CD4-positive, alpha-beta T cell treated with Interleukin-6 for 4 hours (primary cell): Measurements from ENCODE around the gene ZNF597.
A peak's percentile ranks its signal among the peaks of the same experiment; 100 is the strongest.
"Not testable (repeated sequence)": the region's sequence is repeated elsewhere in the genome, so short reads cannot be mapped to it uniquely, and the experiment has no call there.

Source experiments
- DNase-seq: peaks from one replicate; pipeline ENCODE4 v3.0.0-alpha.2; 2020; ENCODE audit warnings: mixed read lengths

The ZNF597 gene

DNA sequence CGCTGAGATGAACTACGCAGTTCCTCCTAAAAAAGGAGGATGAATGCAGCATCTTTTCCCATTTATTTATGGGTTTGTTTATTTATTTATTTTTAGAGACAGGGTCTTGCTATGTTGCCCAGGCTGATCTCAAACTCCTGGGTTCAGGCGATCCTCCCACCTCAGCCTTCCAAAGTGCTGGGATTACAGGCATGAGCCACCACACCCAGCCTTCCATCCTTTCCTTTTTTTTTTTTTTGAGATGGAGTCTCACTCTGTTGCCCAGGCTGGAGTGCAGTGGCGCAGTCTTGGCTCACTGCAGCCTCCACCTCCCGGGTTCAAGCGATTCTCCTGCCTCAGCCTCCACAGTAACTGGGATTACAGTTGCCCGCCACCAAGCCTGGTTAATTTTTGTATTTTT is 31.6 kb upstream of the ZNF597 start:
- DNase-seq, result not testable (repeated sequence)

DNA sequence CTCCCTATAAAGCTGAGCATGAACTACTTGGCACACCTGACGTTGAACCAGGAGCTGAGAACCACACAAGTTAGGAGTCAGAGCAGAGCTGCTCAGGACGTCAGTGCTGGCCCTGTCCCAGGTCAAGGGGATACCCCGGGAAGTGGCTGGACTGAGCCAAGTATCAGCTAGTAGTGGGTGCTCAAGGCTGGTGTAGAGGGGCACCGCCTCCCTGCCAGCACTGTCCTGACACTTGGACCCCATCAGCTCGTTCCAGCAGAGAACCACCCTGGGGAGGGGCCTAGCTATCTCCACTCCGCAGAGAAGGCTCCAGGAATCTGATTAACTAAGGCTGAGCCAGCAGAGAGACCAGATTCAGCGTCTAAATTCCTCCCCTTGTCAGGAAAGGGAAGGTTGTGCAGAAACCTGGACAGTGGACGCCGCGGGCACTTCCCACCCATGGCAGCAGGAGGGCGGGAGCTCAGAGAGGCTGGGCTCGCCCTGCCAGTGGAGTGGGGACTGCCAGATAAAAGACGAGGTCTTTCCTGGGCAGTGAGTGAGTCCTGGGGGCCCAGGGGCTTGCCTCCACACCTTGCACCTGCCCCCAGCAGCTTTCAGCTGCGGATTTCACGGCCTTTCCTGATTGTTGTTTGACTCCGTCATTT is 31.0 kb upstream of the ZNF597 start:
- DNase-seq, result no peak

DNA sequence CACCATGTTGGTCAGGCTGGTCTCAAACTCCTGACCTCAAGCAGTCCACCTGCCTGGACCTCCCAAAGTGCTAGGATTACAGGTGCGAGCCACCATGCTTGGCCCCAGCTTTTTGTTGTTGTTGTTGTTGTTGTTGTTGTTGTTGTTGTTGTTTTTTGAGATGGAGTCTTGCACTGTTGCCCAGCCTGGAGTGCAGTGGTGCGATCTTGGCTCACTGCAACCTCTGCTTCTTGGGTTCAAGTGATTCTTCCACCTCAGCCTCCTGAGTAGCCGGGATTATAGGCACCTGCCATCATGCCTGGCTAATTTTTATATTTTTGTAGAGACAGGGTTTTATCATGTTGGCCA is 30.3 kb upstream of the ZNF597 start:
- DNase-seq, result not testable (repeated sequence)

DNA sequence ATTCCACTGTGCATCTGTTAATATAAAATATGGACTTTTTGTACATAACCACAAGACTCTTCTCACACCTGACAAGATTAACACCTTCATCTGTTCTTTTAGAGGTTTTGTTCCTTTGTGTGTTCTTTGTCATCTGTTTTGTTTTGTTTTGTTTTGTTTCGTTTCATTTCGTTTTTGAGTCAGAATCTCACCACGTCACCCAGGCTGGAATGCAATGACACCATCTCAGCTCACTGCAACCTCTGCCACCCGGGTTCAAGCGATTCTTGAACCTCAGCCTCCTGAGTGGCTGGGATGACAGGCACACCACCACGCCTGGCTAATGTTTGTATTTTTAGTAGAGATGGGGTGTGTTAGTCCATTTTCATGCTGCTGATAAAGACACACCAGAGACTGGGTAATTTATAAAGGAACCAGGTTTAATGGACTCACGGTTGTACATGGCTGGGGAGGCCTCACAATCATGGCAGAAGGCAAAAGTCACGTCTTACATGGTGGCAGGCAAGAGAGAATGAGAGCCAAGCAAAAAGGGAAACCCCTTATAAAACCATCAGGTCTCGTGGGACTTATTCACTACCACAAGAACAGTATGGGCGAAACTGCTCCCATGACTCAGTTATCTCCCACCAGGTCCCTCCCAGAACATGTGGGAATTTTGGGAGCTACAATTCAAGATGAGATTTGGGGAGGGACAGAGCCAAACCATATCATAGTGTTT is 29.7 kb upstream of the ZNF597 start:
- DNase-seq, result no peak

DNA sequence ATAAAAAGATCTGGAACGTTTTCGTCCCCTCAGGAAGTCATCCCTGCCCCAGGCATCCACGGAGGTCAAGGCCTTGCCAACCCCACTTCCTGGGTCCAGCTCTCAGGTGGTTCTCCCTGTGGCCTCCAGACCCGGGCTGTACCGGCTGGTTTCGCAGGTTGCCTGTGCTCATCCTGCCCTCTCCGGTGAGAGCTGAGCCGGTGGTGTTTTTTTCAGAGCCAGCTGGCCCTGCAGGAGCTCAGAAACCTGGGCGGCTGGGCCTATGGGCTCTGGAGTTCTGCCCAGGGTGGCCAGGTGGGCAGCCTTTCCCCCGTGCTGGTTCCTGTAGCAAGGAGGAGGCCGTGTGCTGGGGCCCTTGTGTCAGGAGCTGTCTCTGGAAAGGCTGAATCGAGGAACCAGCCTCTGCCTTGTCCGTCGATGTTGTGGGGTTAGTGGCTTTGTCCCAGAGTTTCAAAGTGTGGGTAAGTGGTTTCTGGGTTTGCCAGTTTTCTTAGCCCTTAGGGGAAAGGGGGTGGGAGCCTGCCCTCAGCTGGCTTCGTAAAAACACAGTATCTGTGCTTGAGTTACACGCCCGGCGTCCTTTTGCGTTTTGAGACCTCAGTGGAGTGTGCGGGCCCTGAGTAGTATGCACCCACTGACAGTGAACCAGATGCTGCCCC is 28.3 kb upstream of the ZNF597 start:
- DNase-seq, result no peak

DNA sequence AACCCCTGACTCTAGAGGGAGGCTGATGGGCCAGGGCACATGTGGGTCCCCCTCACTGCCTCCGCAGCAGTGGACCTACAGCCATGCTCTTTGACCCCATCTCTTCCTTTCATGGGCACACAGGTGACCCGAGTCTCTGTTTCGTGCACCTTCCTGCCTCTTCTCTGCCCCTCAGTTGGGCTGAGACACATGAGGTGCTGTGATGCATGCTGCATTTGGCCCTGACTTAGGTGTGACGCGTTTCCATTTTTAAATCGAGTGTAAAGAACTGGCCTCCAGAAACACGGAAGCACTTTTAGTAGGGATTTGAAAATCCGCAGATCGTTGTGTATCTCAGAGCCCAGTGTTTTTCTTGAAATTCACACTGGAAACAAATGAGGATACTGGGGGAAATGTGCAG is 27.4 kb upstream of the ZNF597 start:
- no peak for DNase-seq

DNA sequence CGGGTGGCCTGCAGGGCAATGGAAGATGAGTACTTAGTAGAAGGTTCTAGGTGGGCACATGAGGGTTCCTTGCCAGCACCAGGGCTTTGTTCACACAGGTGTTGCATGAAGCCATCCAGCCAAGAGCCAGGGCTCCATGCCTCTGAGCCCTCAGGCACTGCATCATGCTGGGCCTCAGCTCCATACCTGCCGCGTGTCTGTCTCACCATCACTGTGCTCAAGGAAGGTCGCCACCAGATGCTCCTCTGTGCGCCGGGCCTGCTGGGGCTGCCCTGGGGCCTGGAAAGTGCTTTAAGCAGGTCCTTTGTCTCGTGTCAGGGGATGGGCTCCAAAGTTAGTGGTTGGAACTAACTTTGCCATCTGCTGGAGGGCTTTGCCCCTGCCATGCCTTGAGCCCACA is 26.4 kb upstream of the ZNF597 start:
- DNase-seq, result no peak

DNA sequence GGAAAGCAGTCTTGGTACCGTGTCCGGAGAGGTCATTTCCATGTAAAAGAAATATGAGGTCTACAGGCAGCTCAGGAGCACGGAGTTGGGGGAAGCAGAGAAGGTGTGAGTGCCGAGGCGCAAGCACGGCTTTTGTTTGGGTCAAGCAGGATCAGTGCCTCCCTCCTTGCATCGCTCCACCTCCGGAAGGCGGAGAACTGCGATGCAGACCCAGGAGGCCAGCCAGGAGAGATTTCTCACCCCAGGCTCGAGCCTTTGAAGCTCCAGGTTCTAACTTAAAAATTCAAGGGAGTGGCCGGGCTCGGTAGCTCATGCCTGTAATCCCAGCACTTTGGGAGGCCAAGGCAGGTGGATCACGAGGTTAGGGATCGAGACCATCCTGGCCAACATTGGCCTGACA is 25.2 kb upstream of the ZNF597 start:
- DNase-seq, result no peak

DNA sequence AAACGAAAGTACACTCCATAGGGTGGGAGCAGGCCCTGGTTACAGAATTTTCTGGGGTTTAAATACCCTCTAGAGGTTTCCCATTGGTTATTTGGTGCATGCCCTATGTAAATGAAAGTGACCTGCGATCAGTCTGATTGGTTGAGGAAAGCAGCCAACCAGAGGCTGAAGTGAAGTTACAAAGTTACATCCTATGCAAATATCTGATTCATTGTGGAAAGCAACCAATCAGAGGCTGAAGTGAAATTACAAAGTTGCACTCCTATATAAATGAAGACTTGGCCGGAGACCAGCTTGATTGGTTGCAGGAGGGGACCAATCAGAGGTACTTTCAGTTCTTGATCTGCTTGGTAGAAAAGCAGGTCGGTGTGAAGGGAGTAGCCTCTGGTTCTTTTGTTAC is 24.6 kb upstream of the ZNF597 start:
- no peak for DNase-seq

DNA sequence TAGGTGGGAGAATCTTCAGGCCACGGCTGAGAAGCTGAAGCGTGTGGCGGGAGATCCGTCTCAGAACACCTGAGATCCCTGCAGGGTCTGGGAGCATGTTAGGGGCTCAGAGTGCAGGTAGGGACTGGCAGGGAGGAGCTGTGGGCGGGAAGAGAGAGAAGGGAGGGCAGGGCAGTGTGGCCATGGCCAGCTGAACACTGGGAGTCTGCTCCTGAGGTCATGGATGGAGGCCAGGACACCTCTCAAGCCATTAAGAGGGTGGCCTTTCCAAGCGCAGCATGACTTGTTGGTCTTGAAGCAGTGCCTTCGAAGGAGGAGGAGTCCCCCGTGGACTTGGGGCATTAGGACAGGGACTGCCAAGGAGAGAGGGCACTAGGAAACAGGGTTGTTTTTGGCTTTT is 23.9 kb upstream of the ZNF597 start:
- no peak for DNase-seq

DNA sequence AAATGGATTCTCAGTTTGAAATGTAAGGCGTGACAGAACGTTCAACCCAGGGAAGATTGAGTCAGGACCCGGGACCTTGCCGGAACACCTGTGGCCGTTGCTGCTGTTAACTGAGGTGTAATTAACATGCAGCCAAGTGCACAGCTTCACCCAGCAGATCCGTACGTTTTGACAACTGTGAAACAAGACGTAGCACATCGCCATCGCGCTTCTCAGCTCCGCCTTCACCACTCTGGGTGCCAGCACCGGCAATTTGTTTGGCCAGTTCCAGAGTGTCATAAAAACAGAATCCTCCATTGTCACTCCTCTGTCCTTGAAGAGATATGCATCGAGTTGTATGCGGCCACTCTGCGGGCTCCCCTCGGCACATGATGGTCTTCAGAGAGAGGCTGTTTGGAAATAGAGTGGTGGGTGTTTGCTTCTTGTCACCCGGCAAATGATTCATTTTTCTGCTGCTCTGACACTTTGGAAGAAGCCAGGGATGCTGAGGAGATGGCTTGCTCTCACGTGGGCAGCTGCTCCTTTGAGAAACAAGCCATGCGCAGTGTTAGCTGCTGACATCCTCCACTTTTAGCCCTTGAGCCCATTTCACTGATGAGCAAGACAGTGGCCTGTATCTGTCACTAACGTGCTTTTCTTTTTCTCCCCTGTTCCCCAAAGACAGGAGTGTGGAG is 22.7 kb upstream of the ZNF597 start:
- no peak for DNase-seq

DNA sequence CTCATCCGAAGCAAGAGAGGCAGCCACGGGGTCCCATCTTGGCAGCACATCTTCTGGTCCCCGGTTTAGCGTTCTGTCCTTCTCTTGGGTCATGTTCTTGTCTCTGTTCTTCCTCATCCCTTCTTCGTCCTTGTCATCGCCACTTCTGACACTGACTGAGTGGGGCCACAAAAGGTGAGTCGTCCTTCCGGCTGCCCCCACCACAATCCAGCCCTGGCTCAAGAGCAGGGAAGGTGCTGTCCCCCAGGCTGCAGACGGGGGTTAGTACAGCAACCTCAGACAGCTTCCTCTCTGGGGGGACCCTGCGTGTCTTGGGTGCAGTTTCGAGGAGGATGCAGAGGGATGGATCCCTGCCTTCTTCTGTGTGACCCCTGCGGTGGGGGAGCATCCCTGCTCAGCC is 22.0 kb upstream of the ZNF597 start:
- DNase-seq, result no peak

DNA sequence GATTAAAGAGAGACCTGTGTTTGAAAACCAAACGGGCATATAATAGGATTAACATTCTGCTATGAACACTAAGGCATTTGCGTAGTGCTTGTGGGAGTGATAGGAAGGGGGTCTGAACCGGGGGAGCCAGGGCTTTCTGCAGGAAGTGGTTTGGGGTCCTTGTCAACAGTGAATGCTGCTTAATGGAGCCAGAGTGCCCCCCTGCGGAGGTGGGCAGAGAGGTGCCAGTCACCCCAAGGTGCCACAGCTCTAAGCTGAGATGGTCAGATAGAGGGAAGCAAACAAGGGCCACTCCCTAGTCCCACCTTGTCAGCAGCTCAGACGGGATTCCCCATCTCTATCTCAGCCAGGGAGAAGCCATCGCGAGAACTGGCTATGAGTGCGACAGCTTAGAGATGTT is 17.8 kb upstream of the ZNF597 start:
- DNase-seq, result peak; percentile 57

DNA sequence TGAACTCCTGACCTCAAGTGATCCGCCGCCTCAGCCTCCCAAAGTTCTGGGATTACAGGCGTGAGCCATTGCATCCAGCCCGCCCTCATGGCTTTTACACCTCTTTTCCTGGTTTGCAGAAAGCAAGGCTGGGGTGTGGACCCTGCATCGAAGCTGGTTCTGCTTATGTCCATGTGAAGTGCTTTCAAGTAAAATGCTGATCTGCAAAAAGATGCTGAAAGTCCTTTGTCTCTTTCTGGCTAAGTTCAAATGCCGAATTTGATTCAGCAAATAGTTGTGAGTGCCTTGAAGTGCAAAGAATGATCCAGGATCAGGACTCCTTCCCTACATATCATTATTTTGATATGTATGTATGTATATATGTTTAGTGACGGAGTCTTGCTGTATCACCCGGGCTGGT is 17.3 kb upstream of the ZNF597 start:
- no peak for DNase-seq

DNA sequence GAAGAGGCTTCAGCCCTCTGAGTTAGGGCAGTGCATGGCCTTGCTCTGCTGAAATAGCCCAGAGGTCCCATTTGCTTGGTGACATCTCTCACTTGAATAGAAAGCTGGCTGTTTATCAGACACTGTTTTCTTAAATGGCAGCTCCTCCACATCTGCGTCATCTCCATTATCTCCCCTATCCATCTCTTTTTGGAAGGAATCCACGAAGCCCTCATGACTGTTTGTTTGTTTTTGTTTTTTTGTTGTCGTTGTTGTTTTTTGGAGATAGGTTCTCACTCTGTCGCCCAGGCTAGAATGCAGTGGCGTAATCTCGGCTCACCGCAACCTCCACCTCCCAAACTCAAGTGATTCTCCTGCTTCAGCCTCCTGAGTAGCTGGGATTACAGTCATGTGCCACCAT is 16.8 kb upstream of the ZNF597 start:
- no peak for DNase-seq

DNA sequence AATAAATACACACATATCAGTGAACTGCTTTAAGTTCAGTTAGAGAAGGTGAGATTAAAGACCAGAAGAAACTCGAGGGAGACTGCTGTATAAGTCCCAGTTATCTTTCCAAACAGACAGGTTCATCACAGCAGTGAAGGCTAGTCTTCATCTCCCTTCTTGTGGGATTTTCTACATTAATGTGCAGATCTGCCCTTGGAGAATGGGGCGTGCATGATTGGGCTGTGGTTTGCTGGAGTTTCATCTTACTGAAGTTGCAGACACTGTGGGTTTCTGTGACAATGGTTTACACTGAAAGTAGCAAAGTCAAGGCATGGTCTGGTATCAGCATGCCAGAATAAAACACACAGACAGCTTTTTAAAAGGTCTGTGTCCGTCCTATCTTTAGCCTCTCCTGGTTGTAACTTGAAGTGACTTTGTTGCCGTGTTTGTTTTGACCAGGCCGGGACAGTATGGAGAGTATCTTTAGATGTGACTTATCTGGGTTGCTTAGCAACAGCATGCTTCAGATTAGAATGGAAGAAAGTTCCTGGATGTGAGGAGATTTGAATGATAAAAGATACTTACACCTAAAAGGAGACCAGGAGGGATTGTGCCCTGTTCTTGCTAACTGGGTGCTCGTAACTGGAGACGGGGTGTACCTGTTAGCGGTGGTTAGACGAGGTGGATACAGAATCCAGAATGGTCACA is 16.2 kb upstream of the ZNF597 start:
- DNase-seq, result peak; percentile 21

DNA sequence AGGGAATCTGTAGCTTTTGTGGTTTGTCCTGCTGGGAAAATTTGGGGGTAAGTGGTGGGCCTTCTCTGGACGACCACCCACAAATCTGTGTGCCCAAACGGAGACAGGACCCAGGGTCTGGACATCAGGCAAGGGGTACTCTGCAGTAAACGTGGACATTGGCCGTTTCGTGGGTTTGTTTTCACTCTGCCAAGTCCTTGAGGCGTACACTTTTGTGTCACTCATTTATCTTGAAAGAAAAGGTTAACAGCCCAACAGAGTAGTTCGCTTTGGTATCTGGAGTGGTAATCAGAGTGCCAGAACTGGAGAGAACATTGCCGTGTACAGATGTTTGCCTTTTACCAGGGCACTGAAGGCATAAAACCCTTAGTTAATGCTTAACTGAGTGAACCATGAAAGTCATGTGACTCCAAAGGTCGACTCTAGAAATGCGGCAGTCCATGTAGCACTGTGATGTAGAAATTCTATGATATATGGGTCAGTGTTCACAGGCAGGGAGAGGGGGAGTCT is 15.6 kb upstream of the ZNF597 start:
- DNase-seq, result peak; percentile 16

DNA sequence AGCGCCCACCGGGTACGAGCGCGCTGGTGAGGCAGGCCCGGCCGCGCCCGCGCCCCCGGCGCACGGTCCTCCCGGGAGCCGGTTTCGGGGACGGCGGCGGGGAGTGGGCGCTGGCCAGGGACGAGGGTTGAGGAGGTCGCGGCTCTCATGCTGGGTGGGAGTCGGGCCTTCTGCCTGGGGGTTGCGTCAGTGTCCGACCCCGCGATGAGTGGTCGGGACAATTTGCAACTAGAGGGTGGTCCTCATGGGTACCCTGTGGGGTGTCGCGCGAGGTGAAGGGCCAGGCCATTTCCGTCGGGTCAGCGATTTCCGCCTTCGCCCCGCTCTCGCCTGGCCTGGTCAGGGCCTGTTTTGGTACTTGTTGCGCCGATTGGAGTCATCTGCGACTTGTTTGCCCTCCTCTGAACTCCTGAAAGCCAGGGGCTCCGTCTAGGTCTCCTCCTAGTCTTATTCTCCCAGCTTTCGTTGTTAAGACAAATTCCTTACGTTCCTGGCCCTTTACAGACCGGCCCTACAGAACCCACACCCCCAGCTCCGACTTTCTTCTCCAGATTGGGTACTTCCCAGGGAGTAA is 15.1 kb upstream of the ZNF597 start:
- no peak for DNase-seq

DNA sequence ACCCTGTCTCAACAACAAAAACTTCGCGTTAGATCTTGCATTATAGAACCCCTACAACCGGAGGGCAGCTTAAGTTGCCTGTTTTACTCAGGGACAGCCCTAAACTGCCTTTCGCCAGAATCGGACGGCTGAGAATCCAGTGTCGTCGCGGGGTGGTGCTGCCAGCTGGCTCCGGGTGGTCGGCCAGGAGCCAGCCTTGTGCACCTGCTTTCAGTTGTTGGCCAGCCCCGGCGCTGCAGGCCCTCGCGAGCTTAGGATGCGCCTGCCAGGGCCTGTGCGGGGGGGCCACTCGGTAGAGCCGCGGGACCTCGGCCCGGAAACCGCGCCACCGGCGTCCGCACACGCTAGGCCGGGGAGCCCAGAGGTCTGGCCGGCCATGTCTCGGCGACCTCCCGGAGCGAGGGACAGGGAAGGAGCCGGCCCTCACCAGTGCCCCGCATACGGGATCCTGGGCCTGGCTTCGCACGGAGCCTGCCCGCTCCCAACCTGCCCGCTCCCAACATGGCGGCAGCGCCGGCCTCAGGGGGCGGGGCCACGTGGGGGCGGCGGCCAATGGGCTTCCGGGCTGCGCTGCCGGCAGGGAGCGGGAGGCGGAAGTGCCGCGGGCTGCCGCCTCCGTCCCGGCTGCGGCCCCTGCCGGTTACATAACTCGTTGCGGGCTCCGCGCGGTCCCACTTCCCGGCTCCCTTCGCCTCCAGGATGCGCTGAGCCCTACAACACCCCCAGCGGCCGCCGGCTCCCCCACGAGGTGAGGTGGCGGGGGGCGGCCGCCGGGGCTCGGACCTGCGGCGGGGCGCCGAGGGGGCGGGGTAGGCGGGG is 14.3 kb upstream of the ZNF597 start:
- peak; percentile 93 for DNase-seq

DNA sequence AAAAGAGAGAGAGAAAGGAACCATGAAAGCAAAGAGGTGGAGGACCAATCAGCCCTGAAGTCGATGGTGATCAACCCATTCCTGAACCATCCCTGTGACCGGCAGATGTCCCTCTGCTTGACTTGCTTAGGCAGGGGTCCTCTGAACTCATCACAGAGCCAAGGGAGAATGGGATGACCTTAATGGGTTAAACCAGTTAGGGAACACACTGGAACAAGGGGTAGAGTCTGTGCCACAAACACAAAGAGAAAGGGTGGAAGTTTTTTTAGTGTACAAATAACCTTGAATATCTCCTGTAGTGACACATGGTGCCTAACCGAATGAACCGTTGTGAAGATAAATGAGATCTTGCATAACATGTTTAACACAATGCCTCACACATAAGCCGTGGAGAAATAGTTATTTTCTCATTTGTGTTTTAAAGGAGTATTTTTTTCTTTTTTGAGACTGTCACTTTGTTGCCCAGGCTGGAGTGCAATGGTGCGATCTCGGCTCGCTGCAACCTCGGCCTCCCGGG is 11.4 kb upstream of the ZNF597 start:
- no peak for DNase-seq

DNA sequence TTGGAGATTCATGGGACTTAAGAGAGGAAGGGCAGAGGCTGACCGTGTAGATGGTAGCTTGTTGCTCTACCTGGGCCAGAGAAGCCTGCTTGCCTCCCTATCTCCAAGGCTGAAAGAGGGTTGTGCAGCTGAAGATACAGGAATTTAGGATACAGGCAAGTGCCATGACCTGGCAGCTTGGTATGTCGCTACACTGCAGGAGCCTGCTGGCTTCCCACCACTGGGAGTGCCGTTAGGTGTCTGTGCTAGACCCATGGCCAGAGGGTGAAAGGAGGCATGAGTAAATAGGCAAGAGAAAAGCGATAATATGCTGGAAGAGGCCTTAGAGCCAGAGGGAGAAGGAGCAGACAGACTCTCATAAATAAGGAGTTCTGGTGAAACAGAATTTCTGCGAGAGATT is 10.8 kb upstream of the ZNF597 start:
- no peak for DNase-seq

DNA sequence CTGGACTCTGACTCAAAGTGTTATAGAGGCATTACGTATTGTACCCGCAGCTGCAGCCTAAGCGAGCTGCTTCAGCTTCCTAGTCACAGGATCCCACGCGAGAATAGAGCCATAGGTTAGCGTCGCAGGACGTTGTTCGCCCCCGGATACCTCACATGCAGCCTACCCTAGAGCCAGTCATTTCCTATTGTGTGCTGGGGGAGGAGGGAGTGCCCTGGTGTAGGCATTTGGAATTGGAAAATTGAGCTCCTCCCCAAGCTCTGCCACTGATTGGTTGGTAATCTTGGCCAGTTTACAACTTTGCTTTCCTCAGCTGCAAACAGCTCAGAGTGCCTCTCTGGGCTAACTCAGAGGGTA is 706 bp upstream of the ZNF597 start:
- no peak for DNase-seq
